Measurements from ENCODE around the gene OR2T27.
"Not testable (repeated sequence)": the region's sequence is repeated elsewhere in the genome, so short reads cannot be mapped to it uniquely, and the experiment has no call there.

The OR2T27 gene

GRCh38 chr1:248640906-248641305, 14.4 kb downstream of the OR2T27 start:
- DNase-seq (ENCODE audit: low spot score), result not testable (repeated sequence)

- DNase-seq (ENCODE audit: low spot score), result not testable (repeated sequence)
Observed at GRCh38 chr1:248639652-248640051, 15.7 kb downstream of the OR2T27 start.

- DNase-seq (ENCODE audit: low spot score), result not testable (repeated sequence)
Observed at GRCh38 chr1:248636612-248637011, 18.7 kb downstream of the OR2T27 start.

- DNase-seq (ENCODE audit: low spot score), result not testable (repeated sequence)
Observed at GRCh38 chr1:248634991-248635390, 20.3 kb downstream of the OR2T27 start, which contains the start of gene OR2T11. OR2T11 (minus strand) TSS chr1:248635091; CDS start chr1:248627128, 7,963 bp downstream.

- DNase-seq (ENCODE audit: low spot score), result no peak
Observed at GRCh38 chr1:248631354-248632008, 23.8 kb downstream of the OR2T27 start.

GRCh38 chr1:248630551-248630950, 24.8 kb downstream of the OR2T27 start:
- DNase-seq (ENCODE audit: low spot score), result no peak

- DNase-seq (ENCODE audit: low spot score), result no peak
Observed at GRCh38 chr1:248627971-248628844, 27.1 kb downstream of the OR2T27 start.

GRCh38 chr1:248625971-248626370, 29.4 kb downstream of the OR2T27 start:
- no peak for DNase-seq (ENCODE audit: low spot score)

GRCh38 chr1:248625166-248625565, 30.2 kb downstream of the OR2T27 start:
- no peak for DNase-seq (ENCODE audit: low spot score)

- DNase-seq (ENCODE audit: low spot score), result peak; percentile 66
Observed at GRCh38 chr1:248622570-248623001, 32.7 kb downstream of the OR2T27 start.

GRCh38 chr1:248621770-248622169, 33.6 kb downstream of the OR2T27 start:
- DNase-seq (ENCODE audit: low spot score), result no peak

- DNase-seq (ENCODE audit: low spot score), result peak; percentile 70
Observed at GRCh38 chr1:248618878-248619277, 36.5 kb downstream of the OR2T27 start.

- no peak for DNase-seq (ENCODE audit: low spot score)
Observed at GRCh38 chr1:248618119-248618518, 37.2 kb downstream of the OR2T27 start.

- no peak for DNase-seq (ENCODE audit: low spot score)
Observed at GRCh38 chr1:248613742-248614141, 41.6 kb downstream of the OR2T27 start.

GRCh38 chr1:248611883-248612414, 43.4 kb downstream of the OR2T27 start:
- DNase-seq (ENCODE audit: low spot score), result no peak

- no peak for DNase-seq (ENCODE audit: low spot score)
Observed at GRCh38 chr1:248610301-248610700, 45.0 kb downstream of the OR2T27 start.

Measured in GM03348 (cell line).